Stimulated activated CD4-positive, alpha-beta T cell treated with anti-CD3 and anti-CD28 coated beads, TNF-alpha, amount 100 ng/mL, for 48 hours (primary cell): ENCODE data around the gene UBE2D1.
A peak's percentile ranks its signal among the peaks of the same experiment; 100 is the strongest.
"Not testable (repeated sequence)": the region's sequence is repeated elsewhere in the genome, so short reads cannot be mapped to it uniquely, and the experiment has no call there.

Source experiments
- DNase-seq, 3 donors: peaks; one replicate each; pipeline ENCODE4 v3.0.0-alpha.2; 2020; ENCODE audit warnings: low read depth in 3 of 3

The UBE2D1 gene

GRCh38 chr10:58384095-58384494 lies 49.3 kb downstream of the UBE2D1 start:
- DNase-seq = no peak

GRCh38 chr10:58384544-58384998 lies 49.8 kb downstream of the UBE2D1 start:
- DNase-seq = no peak

- DNase-seq = peak; percentile 91 to 98 (median 93)
Measured at GRCh38 chr10:58384999-58385783, 50.4 kb downstream of the UBE2D1 start, which contains the start of gene TFAM. Gene TFAM (plus strand): TSS chr10:58385410. CDS start chr10:58385548, 138 bp downstream.

GRCh38 chr10:58385784-58386112 lies 50.9 kb downstream of the UBE2D1 start:
- DNase-seq = peak in 1 of 3 donors; percentile 18

- DNase-seq = no peak
Measured at GRCh38 chr10:58389024-58389423, 54.2 kb downstream of the UBE2D1 start.

- DNase-seq = no peak
Measured at GRCh38 chr10:58393317-58393716, 58.5 kb downstream of the UBE2D1 start.

- DNase-seq = no peak
Measured at GRCh38 chr10:58394471-58394870, 59.7 kb downstream of the UBE2D1 start.

GRCh38 chr10:58396057-58396456 lies 61.3 kb downstream of the UBE2D1 start:
- no peak for DNase-seq

- no peak for DNase-seq
Measured at GRCh38 chr10:58397830-58398229, 63.0 kb downstream of the UBE2D1 start.

- no peak for DNase-seq
Measured at GRCh38 chr10:58399410-58399809, 64.6 kb downstream of the UBE2D1 start.

GRCh38 chr10:58400609-58401008 lies 65.8 kb downstream of the UBE2D1 start:
- no peak for DNase-seq

GRCh38 chr10:58404001-58404400 lies 69.2 kb downstream of the UBE2D1 start:
- DNase-seq = no peak

- no peak for DNase-seq
Measured at GRCh38 chr10:58409956-58410610, 75.3 kb downstream of the UBE2D1 start.

- no peak for DNase-seq
Measured at GRCh38 chr10:58412502-58412961, 77.7 kb downstream of the UBE2D1 start.

- no peak for DNase-seq
Measured at GRCh38 chr10:58414270-58415041, 79.7 kb downstream of the UBE2D1 start.

- DNase-seq = no peak
Measured at GRCh38 chr10:58415757-58416156, 81.0 kb downstream of the UBE2D1 start.

- not testable (repeated sequence) for DNase-seq
Measured at GRCh38 chr10:58417902-58418301, 83.1 kb downstream of the UBE2D1 start.
